Kidney (tissue), 14 donors: Measurements from ENCODE around the gene ARHGEF7. TPM values are rescaled to one million over a fixed set of nuclear protein-coding genes. Genes with fewer than 3 reads are reported as not detected.

Experiments used
- DNase-seq, 5 donors: peaks; one replicate each; pipeline ENCODE4 v3.0.0-alpha.2; 2013 to 2020
- FAIRE-seq: peaks from 2 replicates; lab custom pipeline; 2012; peaks lifted over from hg19 to GRCh38; lab: Jason Lieb, UNC
- H3K27ac ChIP-seq, 2 donors: one replicate each; pipeline ENCODE4 v1.7.0; 2013; ENCODE audit warnings: low read depth in 2 of 2, low read length in 2 of 2, inconsistent platforms in 1 of 2
- H3K27me3 ChIP-seq: one replicate; pipeline ENCODE4 v1.7.1; 2013; ENCODE audit warnings: low read length, inconsistent platforms; ENCODE audit not compliant: control insufficient read depth, insufficient read depth
- H3K36me3 ChIP-seq, 3 donors: one replicate each; pipeline versions ENCODE4 v1.7.0 to v1.7.1; 2013; ENCODE audit warnings: low read length in 3 of 3, control low read depth in 1 of 3, inconsistent platforms in 1 of 3; ENCODE audit not compliant: insufficient read depth in 3 of 3, control insufficient read depth in 2 of 3
- H3K4me1 ChIP-seq, 3 donors: one replicate each; pipeline versions ENCODE4 v1.7.0 to v1.7.1; 2013; ENCODE audit warnings: low read length in 3 of 3, inconsistent platforms in 1 of 3, low read depth in 1 of 3; ENCODE audit not compliant: control insufficient read depth in 2 of 3, insufficient read depth in 2 of 3
- H3K4me3 ChIP-seq, 3 donors: one replicate each; pipeline versions ENCODE4 v1.7.0 to v1.8.1; 2013; ENCODE audit warnings: low read length in 3 of 3, control low read depth in 1 of 3, inconsistent platforms in 1 of 3
- H3K9ac ChIP-seq, 3 donors: one replicate each; pipeline versions ENCODE4 v1.7.0 to v1.7.1; 2013; ENCODE audit warnings: low read length in 3 of 3, control low read depth in 1 of 3, inconsistent platforms in 1 of 3
- H3K9me3 ChIP-seq, 3 donors: one replicate each; pipeline versions ENCODE4 v1.7.0 to v1.7.1; 2013; ENCODE audit warnings: low read length in 3 of 3, control low read depth in 1 of 3, inconsistent platforms in 1 of 3; ENCODE audit not compliant: control insufficient read depth in 2 of 3, insufficient read depth in 1 of 3
- CTCF ChIP-seq: IDR thresholded peaks from 3 replicates; pipeline ENCODE4 v1.5.1; 2012; ENCODE audit warnings: mild to moderate bottlenecking, moderate library complexity, borderline replicate concordance; ENCODE audit not compliant: insufficient read depth; ENCODE audit errors: extremely low read depth
- intact Hi-C: fragments of 100-400 bp; cut with DNase I; formaldehyde crosslinking; loops from one replicate; pipeline ENCODE4 v1.11.1; 2022
- polyA plus RNA-seq: library from polyadenylated mRNA; stranded (reverse); fragments of 350-450 nt; fragmentation: Illumina TruSeq; extraction: RNeasy Lipid Tissue Mini Kit (QIAGEN cat#74804); gene quantifications from one replicate; pipeline ENCODE4 v1.2.3, GENCODE V29; 2014; ENCODE audit warnings: low read depth, low replicate concordance; ENCODE audit not compliant: insufficient read depth
- total RNA-seq: library from RNA; stranded (reverse); fragmentation: NEBNext Ultra II Directional; extraction: Animal tissue kit (Norgen Biotek cat#: 25700); gene quantifications from one replicate; pipeline ENCODE4 v1.2.1, GENCODE V29; 2021
- donor health status: control.
- donor health status: control.
- donor health status: control.
- donor health status: control.
- donor health status: control.
- donor health status: DM: yes; HTN: yes; CAD: no.
- donor health status: Normal renal cell carcinoma (clear cell type).

The ARHGEF7 gene
- total and polyA plus RNA-seq, 2 donors from 2014 or later = 17.9 to 56.4 TPM

GRCh38 chr13:111143865-111144540, 28.9 kb downstream of the ARHGEF7 start:
- intact Hi-C loops = no loop called here
- H3K4me3 ChIP-seq = no peak overlapping the region
- H3K9ac ChIP-seq = no peak overlapping the region
- DNase-seq = no peak
- TF ChIP-seq CTCF = no peak
- no peak overlapping the region for H3K27ac ChIP-seq
- no peak for FAIRE-seq
- H3K4me1 ChIP-seq = no peaks in the 10 kb centered on the region
- H3K27me3 ChIP-seq = no peaks in the 10 kb centered on the region
- no peaks in the 10 kb centered on the region for H3K9me3 ChIP-seq
- no peaks in the 10 kb centered on the region for H3K36me3 ChIP-seq

- Histone ChIP-seq H3K27ac (no peak overlapping the region), H3K9ac (no peak overlapping the region), H3K9me3 (no peaks in the 10 kb centered on the region), H3K27me3 (no peaks in the 10 kb centered on the region), H3K4me1 (no peaks in the 10 kb centered on the region), H3K4me3 (no peak overlapping the region), H3K36me3 (no peaks in the 10 kb centered on the region)
- no peak for TF ChIP-seq CTCF
- no peak for FAIRE-seq
- peak in 3 of 5 donors; percentile 30 to 38 (median 31) for DNase-seq
- intact Hi-C loops = no loop called here
Measured at GRCh38 chr13:111145071-111145470, 30.0 kb downstream of the ARHGEF7 start.

- no peak for TF ChIP-seq CTCF
- FAIRE-seq = no peak
- no peaks in the 10 kb centered on the region for H3K27me3 ChIP-seq
- H3K9ac ChIP-seq = no peak overlapping the region
- H3K36me3 ChIP-seq = no peaks in the 10 kb centered on the region
- intact Hi-C loops = no loop called here
- no peak overlapping the region for H3K4me3 ChIP-seq
- peaks cover 0 to 3% (median 0%) of the 10 kb centered on the region in 3 donors for H3K4me1 ChIP-seq
- no peak for DNase-seq
- H3K27ac ChIP-seq = no peak overlapping the region
- no peaks in the 10 kb centered on the region for H3K9me3 ChIP-seq
Measured at GRCh38 chr13:111145506-111145905, 30.4 kb downstream of the ARHGEF7 start.
